Liver (tissue), 3 donors: ENCODE results near the gene CCDC152.

Experiments
- FOXA1 ChIP-seq: IDR thresholded peaks from 2 replicates; pipeline ENCODE4 v1.6.1; 2016; ENCODE audit warnings: antibody characterized with exemption
- HNF4A ChIP-seq, 2 donors: conservative IDR thresholded peaks; 2 replicates each; pipeline ENCODE4 v1.6.1; 2016; ENCODE audit warnings: antibody characterized with exemption in 2 of 2, mild to moderate bottlenecking in 2 of 2
- JUND ChIP-seq, 2 donors: IDR thresholded peaks; 2 replicates each; pipeline ENCODE4 v1.6.1; 2016; ENCODE audit warnings: antibody characterized with exemption in 2 of 2
- TAF1 ChIP-seq: conservative IDR thresholded peaks from 2 replicates; pipeline ENCODE4 v1.6.1; 2016; ENCODE audit warnings: antibody characterized with exemption, mild to moderate bottlenecking
- TF ChIP-seq, protein P1 (sequence below): fragments of 150-350 bp; IDR thresholded peaks from 2 replicates; pipeline ENCODE4 v1.5.1; 2017; ENCODE audit warnings: improper control_type of control experiment, low read depth, low read length; ENCODE audit not compliant: missing input control
- TF ChIP-seq, protein P2 (sequence below): IDR thresholded peaks from 2 replicates; pipeline ENCODE4 v1.6.1; 2016; ENCODE audit warnings: antibody characterized with exemption
- TF ChIP-seq, protein P3 (sequence below): IDR thresholded peaks from 2 replicates; pipeline ENCODE4 v1.6.1; 2016; ENCODE audit warnings: antibody characterized with exemption
- TF ChIP-seq, protein P4 (sequence below): IDR thresholded peaks from 2 replicates; pipeline ENCODE4 v1.6.1; 2016; ENCODE audit warnings: antibody characterized with exemption, mild to moderate bottlenecking
- donor health status: healthy.
- donor health status: healthy.

DNA sequence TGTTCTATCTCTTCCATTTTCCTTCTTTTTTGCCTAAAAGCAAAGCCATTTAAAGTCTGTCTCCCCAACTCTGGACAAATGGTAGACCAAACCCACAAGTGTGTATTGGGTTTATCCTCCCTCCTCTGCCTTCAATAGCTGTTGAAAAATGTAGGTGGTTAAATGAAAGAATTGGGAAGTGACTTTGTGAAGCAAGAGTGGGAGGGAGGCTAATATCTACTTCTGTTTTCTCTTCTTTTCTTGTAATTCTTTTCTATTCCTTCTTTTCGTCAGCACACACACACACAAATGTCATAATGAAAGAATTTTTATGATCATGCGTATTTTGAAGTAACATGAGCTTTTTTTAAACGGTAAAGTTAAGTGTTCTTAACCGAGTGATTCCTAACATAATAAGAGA is 3.8 kb downstream of the CCDC152 start:
- TF ChIP-seq, protein P1, sequence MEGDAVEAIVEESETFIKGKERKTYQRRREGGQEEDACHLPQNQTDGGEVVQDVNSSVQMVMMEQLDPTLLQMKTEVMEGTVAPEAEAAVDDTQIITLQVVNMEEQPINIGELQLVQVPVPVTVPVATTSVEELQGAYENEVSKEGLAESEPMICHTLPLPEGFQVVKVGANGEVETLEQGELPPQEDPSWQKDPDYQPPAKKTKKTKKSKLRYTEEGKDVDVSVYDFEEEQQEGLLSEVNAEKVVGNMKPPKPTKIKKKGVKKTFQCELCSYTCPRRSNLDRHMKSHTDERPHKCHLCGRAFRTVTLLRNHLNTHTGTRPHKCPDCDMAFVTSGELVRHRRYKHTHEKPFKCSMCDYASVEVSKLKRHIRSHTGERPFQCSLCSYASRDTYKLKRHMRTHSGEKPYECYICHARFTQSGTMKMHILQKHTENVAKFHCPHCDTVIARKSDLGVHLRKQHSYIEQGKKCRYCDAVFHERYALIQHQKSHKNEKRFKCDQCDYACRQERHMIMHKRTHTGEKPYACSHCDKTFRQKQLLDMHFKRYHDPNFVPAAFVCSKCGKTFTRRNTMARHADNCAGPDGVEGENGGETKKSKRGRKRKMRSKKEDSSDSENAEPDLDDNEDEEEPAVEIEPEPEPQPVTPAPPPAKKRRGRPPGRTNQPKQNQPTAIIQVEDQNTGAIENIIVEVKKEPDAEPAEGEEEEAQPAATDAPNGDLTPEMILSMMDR = no peak
- TF ChIP-seq, protein P2, sequence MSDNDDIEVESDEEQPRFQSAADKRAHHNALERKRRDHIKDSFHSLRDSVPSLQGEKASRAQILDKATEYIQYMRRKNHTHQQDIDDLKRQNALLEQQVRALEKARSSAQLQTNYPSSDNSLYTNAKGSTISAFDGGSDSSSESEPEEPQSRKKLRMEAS = no peak
- TF ChIP-seq TAF1 (no peak), HNF4A (conservative IDR thresholded peaks at IDR 0.05) (no peak), JUND (IDR thresholded peaks at IDR 0.05) (no peak), FOXA1 (no peak)
- TF ChIP-seq, protein P3, sequence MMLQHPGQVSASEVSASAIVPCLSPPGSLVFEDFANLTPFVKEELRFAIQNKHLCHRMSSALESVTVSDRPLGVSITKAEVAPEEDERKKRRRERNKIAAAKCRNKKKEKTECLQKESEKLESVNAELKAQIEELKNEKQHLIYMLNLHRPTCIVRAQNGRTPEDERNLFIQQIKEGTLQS = no peak
- TF ChIP-seq, protein P4, sequence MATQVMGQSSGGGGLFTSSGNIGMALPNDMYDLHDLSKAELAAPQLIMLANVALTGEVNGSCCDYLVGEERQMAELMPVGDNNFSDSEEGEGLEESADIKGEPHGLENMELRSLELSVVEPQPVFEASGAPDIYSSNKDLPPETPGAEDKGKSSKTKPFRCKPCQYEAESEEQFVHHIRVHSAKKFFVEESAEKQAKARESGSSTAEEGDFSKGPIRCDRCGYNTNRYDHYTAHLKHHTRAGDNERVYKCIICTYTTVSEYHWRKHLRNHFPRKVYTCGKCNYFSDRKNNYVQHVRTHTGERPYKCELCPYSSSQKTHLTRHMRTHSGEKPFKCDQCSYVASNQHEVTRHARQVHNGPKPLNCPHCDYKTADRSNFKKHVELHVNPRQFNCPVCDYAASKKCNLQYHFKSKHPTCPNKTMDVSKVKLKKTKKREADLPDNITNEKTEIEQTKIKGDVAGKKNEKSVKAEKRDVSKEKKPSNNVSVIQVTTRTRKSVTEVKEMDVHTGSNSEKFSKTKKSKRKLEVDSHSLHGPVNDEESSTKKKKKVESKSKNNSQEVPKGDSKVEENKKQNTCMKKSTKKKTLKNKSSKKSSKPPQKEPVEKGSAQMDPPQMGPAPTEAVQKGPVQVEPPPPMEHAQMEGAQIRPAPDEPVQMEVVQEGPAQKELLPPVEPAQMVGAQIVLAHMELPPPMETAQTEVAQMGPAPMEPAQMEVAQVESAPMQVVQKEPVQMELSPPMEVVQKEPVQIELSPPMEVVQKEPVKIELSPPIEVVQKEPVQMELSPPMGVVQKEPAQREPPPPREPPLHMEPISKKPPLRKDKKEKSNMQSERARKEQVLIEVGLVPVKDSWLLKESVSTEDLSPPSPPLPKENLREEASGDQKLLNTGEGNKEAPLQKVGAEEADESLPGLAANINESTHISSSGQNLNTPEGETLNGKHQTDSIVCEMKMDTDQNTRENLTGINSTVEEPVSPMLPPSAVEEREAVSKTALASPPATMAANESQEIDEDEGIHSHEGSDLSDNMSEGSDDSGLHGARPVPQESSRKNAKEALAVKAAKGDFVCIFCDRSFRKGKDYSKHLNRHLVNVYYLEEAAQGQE = no peak
